OCI-M2 (cell line): ENCODE results near the gene RHOU.
"Not testable (repeated sequence)": the region's sequence is repeated elsewhere in the genome, so short reads cannot be mapped to it uniquely, and the experiment has no call there.

ENCODE experiments used
- DNase-seq: peaks from one replicate; lab custom pipeline; 2025; ENCODE audit not compliant: unreplicated experiment; lab: John Stamatoyannopoulos, UW

The RHOU gene

DNA sequence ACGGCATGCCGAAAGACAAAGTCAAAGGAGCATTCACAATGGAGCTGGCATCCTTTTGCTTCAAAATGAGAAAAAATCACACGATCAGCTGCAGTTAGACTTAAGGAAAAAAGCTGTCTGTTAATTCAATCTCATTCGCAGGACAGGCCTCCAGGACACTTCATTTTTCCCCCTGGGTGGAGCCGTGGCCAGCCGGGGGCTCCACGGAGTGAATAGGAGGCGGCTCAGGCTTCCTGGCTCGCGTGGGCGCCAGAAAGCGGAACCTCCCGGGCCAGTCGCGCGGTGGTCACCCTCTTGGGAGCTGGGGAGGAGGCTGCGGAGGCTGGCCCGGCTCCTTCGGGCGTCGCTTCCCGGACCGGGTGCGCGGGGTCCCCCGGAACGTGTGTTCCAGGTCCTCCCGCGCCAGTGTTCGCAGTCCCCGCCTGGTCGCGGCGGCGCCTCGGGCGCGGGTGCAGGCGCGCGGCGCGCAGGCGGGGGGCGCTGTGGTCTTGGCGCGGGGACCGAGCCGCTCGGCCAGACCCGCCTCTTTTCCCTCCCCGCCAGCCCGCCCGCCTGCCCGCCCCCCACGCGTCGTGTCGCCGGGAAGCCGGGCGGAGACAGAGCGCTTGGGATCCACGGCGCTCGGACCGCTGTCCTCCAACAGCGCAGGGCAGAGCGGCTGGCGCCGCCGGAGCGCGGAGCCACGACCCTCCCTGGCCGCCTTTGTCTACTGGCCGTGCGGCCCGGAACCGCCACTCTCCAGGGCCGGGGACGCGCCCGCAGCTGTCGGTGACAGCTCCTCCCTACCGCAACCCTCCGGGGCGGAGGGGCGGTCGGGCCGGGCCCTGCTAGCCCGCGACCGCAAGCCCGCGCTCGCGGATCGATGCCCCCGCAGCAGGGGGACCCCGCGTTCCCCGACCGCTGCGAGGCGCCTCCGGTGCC, at the start of gene RHOU:
RHOU (plus strand) TSS at position 599 of the 921 bp plus-strand sequence; CDS start at position 863, 264 bp downstream.
- DNase-seq, result no peak

DNA sequence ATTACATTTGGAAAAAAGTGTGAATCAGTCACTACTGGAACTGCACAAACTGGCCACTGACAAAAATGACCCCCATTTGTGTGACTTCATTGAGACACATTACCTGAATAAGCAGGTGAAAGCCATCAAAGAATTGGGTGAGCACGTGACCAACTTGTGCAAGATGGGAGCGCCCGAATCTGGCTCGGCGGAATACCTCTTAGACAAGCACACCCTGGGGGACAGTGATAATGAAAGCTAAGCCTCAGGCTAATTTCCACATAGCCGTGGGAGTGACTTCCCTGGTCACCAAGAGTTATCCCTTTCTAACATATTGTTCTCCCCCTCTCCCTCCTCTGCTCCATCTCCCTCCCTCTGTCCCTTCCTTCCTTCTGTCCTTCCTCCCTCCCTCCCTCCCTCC, 47.7 kb upstream of the RHOU start:
- no peak for DNase-seq

DNA sequence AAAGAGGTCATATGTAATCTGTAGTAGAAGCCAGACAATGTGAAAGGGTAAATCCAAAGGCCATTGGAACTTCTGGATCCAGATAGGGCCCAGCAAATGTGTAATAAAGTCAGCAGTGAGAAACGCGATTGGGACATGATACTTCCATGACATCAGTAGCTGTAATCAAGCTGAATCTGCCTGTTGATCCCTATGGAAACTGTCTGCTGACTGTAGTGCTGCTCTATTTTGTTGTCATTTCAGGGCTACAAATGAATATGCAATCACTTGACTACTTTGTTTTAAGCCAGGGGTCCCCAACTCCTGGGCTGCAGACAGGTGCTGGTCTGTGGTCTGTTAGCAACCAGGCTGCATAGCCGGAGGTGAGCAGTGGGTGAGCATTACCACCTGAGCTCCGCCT, 46.0 kb upstream of the RHOU start:
- DNase-seq, result no peak

DNA sequence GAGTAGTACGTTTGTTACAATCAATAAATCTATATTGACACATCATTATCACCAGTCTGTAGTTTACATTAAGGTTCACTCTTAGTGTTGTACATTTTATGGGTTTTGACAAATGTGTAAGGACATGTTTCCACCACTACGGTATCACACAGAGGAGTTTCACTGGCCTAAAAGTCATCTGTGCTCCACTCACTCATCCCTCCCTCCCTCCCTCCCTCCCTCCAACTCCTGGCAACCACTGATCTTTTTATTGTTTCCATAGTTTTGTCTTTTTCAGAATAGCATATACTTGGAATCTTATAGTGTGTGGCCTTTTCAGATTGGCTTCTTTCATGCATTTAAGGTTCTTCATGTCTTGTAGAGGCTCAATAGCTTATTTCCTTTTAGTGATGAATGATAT, 44.1 kb upstream of the RHOU start:
- DNase-seq, result no peak

DNA sequence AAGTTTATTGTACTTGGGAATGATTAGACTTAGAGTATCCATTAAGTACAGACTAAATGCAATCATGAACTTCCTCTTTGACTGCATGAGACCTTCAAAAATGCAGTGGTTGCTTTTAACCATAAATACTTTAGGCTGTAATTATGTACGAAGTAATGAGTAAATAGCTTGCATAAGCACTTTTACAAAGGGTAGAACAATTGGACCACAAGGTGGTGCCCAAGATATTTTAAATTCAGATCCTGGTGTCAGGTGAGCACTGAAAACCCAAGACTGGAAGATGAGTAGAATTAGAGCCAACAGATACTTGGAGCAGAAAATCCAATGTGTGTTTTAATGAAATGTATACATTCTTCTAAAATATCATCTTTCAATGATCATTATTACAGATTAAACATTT, 43.4 kb upstream of the RHOU start:
- no peak for DNase-seq

DNA sequence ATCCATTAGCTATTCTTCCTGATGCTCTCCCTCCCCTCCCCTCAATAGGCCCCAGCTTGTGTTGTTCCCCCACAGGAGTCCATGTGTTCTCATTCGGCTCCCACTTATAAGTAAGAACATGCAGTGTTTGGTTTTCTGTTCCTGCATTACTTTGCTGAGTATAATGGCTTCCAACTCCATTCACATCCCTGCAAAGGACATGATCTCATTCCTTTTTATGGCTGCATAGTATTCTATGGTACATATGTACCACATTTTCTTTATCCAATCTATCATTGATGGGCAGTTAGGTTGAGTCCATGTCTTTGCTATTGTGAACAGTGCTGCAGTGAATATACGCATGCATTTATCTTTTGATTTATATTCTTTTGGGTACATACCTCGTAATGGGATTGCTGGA, 40.8 kb upstream of the RHOU start:
- not testable (repeated sequence) for DNase-seq

DNA sequence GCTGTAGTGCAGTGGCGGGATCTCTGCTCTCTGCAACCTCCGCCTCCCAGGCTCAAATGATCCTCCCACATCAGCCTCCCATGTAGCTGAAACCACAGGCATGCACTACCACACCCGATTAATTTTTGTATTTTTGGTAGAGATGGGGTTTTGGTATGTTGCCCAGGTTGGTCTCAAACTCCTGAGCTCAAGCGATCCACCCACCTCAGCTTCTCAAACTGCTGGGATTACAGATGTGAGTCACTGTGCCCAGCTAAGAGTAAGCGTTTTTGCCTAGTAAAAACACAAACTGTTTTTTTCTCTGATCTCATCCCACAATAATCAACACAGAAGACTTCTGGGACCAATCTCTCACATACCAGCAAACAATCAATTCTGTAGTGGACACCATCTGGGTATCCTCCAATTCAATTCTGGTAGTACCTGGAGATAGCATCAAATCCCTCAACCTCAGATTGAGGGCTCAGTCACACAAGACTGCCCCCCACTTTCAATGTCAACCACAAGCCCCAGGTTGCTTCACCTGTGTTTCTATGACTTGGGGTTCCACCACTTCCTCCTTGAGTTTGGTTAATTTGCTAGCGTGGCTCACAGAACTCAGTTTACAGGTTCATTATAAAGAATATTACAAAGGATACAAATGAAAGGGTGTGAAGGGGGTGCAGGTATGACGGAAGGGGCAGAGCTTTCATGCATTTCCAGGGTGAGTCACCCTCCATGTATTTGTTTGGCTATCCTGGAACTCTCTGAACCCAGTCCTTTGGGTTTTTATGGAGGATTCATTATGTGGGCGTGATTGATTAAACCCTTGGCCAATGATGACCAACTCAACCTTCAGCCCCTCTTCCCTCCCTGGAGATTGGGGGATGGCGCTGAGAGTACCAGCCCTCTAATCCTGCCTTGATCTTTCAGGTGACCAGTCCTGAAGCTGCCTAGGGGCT, 40.0 kb upstream of the RHOU start:
- DNase-seq, result no peak

DNA sequence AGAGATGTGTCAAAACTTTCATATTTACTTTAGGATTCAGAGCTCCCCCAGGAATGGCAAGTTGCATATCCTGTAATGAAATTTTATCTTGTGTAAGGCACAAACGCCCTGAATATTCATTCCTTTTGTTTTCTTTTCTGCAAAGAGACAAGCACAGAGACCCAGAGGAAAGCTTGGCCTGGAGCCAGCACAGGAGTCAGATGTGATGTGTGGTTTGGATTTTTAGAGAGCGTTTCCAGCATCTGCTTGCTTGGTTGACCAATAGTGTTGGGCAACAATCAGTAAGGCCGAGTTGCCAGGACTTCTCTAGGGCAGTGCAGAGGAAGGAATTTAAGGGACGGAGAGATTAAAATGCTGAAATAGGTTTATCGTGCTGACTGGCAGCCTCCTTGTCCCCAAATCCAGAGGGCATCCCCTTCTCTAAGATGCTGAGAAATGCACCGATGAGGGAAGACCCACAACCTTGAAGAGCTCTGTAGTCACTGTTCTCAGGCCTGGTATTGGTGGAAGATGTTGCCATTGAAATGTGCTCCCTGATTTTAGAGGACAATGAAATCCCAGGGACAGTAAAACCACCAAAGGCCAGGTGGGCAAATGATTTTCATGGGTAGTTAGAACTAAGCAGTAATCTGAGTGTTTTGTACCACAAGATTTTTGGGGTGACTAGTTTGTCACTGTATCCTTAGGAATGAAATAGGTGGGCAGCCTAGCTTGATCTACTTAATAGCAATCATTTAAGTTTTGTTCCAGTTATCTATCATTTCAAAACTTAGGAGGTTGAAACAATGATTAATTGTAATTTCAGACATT, 37.9 kb upstream of the RHOU start:
- no peak for DNase-seq

DNA sequence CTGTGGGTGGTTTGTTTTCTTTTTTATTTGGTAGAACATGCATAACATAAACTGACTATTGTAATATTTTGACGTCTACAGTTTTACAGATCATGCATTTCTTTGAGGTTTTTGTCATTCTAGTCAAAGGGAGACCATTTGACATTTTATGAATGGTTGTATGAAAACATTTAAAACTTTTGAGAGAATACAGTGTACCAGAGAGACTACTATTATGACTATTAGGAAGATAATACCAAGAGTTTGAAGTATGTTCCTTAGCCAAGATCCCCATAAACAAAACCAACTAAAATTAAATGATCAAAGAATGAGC, 37.3 kb upstream of the RHOU start:
- no peak for DNase-seq

DNA sequence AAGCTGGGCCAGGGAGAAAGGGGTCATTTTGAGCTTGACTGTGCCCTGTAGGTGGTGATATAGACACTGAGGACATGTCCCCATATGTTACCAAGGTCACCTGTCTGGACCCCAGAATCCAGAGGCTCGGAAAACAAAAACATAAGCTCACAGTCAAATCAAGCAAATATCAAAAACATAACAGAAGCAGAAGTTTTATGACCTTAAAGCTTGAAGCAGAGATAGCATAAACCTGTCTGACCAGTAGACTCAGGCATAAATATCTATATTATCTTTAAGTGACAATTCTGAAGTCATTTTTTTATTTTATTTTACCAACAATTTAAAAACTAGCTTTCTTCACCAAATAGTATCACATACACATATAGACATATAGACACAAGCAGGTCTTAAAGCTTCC, 32.8 kb upstream of the RHOU start:
- DNase-seq, result no peak

DNA sequence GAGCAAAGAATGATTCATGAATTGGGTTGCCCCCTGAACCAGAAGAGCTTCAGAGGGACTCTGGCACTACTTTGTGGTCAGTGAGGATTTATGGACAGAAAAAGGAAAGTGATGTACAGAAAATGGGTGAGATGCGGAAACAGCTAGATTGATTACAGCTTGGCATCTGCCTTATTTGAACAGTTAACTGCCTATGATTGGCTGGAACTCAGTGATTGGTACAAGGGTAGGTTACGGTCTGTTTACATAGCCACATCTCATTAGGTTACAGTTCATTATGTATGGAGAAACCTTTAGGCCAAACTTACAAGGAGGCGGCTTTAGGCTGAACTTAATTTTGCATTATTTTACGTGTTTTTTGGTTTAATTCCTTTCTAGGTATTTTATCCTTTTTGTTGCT, 29.0 kb upstream of the RHOU start:
- DNase-seq, result no peak

DNA sequence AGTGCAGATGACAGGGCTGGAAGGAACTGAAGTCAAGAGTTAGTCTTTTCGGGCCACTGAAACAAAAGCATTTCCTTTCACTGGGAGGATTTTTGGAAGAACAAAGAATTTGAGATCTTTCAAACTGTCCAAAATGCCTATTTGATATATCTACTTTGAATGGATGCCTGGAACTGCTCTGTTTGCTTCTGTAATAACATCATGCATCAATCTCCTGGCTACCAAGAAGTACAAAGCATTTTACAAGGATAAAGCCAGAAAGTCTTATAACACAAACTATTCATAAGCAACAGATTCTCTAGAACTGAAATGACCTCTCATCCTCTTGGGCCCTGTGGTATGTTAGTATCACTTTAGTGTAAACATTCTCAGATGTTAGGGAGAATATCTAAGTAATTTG, 18.2 kb upstream of the RHOU start:
- DNase-seq, result no peak

DNA sequence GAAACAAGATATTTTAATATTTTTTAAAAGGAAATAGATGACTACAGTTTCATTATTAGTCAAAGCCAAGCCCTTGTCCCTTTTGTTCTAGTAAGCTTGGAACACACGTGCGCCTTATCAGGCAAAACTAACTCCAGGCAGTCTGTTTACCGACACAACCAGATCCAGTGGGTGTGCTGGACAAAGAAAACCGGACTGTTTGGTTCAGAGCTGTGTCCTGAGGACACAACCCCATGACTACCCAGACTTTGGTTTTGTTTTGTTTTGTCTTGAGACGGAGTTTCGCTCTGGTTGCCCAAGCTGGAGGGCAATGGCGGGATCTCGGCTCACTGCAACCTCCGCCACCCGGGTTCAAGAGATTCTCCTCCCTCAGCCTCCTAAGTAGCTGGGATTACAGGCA, 13.9 kb upstream of the RHOU start:
- no peak for DNase-seq

DNA sequence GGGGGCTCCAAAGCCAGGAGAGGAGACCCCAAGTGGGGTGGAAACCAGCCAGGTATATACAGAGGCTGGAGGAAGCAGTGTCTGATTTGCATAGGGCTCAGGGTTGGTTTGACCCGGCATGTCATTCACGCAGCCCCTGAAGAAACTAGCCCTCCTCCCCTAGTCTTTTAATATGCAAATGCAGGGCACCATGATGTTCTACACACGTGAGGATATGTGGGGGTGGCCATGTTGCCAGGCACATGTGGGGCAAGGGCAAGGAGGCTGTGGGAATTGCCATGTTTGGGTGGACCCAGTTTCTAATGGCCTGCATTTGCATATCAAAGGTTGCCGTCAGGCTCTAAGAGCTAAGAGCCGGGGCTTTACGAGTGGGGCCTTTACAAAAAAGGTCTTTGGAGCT, 12.0 kb upstream of the RHOU start:
- no peak for DNase-seq

DNA sequence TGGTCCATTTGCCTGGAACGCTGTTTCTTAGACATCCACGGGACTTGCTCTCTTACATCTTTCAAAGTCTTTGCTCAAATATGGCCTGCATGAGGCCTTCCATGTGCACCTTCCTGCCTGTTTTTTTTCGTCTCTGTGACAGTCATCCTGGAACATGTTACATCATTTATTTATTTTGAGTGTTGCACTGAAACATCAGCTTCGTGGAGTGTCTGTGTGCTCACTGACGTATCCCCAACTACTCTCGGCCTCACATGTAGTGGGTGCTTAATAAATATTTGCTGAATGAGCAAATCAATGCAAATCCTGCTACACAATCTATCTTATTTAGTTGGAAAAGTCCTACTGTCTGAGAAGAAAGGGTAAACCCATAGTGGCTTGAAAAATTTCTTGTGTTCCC, 11.4 kb upstream of the RHOU start:
- DNase-seq, result no peak

DNA sequence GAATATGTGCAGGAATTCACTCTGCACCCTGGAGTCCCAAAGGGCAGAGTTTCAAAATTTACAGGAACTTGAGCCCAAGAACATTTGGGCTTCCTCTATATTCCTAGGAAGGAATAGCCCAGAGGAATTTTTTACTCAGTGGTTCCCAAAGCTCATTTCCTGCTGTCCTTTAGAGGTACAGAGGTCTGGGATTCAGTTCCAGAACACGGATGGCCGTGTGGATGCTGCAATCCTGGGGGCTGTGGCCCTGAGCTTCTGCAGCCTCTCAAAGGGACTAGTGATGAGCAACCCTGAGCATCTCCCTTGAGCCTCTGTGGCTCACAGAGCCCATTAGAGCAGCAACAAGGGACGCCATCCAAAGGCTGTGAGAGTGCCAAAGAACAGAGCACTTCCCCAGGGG, 10.1 kb upstream of the RHOU start:
- DNase-seq, result no peak

DNA sequence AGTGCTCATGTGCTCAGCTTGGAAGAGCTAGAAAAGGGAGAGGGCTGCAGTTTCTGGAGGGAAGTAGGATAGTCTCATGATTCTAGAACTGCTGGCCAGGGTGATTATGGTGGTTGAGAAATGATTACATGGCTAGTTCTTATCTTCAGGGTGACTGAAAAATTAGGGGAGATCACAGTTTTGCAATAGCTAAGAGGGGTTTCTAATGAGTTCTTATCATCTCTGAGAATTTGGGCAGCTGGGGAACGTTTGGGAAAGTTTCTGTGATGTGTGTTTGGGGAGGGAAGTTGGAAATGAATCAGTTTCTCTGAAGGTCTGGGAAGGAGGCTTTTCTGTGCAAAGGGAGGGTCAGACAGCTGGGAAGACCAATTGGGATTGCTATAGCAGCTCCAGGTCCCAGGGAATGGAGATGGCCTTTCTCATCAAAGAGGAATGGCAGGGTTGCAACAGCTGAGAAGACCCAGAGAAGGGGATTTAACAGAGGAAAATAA, 7.6 kb upstream of the RHOU start:
- DNase-seq, result no peak

DNA sequence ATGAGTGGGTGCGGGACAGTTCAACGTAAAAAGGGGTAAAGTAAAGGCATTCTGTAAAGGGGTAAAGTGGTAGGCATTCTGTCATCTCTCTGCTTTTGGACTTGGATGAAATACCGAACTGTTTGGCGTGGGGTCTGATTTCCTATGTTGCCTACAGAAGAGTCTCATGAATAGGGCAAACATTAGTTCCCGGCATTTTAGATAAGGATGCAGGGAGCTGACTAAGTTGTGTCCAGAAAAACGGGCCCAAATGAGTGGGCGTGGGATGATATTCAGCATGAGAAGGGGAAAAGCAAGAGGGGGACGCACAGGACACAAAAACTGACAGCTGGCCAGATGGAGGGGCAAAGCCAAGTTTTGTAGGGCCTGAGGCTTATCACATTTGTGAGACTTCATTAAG, 2.9 kb upstream of the RHOU start:
- DNase-seq, result no peak

DNA sequence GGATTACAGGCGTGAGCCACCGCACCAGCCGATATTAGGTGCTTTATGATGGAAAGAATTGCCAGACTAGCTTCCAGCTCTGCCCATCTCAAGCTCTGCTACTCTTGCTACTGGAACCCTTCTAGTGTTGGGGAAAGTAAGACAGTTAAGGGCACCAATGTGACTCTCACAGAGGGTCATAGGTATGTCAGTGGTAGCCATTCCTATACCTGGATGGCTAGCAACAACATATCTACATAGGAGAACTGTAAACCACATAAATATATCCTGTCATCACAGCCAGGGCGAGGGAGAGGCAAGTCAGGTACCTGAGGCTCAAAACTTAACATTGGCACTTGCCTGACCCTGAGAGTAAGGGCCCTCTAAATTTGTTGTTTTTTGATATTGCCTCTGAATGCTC, 1.7 kb upstream of the RHOU start:
- no peak for DNase-seq

DNA sequence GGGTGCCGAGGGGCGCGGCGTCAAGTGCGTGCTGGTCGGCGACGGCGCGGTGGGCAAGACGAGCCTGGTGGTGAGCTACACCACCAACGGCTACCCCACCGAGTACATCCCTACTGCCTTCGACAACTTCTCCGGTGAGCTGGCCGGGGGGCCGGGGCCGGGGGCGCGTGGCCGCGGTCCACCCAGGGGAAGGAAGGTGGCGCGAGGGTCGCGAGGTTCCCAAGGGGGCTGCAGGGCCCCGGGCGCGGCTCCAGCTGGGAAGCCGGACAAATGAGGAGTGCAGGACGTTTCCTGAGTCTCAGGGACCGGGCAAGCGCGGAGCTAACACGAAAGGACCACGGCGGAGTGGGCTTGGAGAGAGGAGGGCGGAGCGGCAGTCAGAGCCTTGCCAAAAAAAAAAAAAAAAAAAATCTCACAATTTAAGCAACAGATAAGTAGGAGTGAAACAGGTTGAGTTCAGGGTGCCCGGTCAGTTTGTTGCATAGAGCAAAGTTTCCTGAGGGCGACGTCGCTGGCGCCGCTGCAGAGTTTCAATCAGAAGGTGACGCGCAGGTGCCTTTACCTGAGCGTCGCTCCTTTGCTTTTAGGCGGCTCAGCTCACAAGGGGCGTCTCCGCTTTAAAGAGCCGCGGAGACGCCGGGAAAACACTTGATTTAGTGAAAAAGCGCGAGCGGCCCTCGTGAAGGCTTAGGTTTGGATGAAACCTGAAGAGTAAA, 750 bp downstream of the RHOU start:
- DNase-seq, result no peak
